ENCODE data around the gene INSYN2B.

INSYN2B gene

DNA sequence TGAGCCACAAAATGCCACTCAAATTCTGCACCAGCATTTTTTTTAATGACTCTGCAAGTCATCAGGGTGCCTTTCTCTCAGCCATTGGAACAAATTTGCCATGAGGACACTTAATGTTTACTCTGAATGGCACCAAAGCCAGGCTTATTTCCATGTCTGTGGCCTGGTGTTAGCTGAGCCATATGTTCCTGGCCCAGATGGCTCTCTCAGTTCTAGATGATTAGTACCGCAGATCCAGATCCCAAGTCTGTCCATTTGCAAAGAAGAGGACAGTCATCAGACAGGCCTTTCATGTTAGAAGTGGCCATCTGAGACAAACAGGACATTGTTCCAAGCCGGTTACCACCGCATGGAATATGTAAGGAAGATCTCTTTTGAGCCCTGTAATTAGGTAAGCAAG, 70.3 kb downstream of the INSYN2B start:
- Histone ChIP-seq H3K36me3 (ENCODE audit: insufficient read depth, low read length) (peaks cover 3% of the 10 kb centered on the region; the same call in 1 of the 2 replicates), H3K79me2 (ENCODE audit: insufficient read depth, low read length) (no peaks in the 10 kb centered on the region), H3K27me3 (ENCODE audit: insufficient read depth, low read length, poor library complexity) (no peaks in the 10 kb centered on the region), H3K4me2 (ENCODE audit: insufficient read depth, low read length) (no peak overlapping the region), H4K20me1 (ENCODE audit: insufficient read depth, low read length) (0 out of 2 replicates have a peak, but pooled peaks cover 5% of the 10 kb centered on the region), H3K9me3 (ENCODE audit: insufficient read depth, low read length, severe bottlenecking) (no peaks in the 10 kb centered on the region), H3K4me3 (ENCODE audit: low read depth in 1 of 2, low read length in 2 of 2) (no peak overlapping the region), H3K4me1 (ENCODE audit: insufficient read depth, low read length) (no peaks in the 10 kb centered on the region), H2AFZ (ENCODE audit: low read depth, low read length) (no peak overlapping the region), H3K9ac (ENCODE audit: low read depth, low read length) (no peak overlapping the region), H3K27ac (ENCODE audit: low read length) (no peak overlapping the region)
- no peak for DNase-seq
- no peak for ATAC-seq (ENCODE audit: insufficient read depth, low read depth)
- no peak for TF ChIP-seq EZH2 (IDR thresholded peaks at IDR 0.05; ENCODE audit: borderline replicate concordance, low read depth, low read length, severe bottlenecking)
- TF ChIP-seq, protein P1, sequence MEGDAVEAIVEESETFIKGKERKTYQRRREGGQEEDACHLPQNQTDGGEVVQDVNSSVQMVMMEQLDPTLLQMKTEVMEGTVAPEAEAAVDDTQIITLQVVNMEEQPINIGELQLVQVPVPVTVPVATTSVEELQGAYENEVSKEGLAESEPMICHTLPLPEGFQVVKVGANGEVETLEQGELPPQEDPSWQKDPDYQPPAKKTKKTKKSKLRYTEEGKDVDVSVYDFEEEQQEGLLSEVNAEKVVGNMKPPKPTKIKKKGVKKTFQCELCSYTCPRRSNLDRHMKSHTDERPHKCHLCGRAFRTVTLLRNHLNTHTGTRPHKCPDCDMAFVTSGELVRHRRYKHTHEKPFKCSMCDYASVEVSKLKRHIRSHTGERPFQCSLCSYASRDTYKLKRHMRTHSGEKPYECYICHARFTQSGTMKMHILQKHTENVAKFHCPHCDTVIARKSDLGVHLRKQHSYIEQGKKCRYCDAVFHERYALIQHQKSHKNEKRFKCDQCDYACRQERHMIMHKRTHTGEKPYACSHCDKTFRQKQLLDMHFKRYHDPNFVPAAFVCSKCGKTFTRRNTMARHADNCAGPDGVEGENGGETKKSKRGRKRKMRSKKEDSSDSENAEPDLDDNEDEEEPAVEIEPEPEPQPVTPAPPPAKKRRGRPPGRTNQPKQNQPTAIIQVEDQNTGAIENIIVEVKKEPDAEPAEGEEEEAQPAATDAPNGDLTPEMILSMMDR (IDR thresholded peaks at IDR 0.05; ENCODE audit: borderline replicate concordance, extremely low read depth, low read length, poor library complexity, severe bottlenecking): no peak

DNA sequence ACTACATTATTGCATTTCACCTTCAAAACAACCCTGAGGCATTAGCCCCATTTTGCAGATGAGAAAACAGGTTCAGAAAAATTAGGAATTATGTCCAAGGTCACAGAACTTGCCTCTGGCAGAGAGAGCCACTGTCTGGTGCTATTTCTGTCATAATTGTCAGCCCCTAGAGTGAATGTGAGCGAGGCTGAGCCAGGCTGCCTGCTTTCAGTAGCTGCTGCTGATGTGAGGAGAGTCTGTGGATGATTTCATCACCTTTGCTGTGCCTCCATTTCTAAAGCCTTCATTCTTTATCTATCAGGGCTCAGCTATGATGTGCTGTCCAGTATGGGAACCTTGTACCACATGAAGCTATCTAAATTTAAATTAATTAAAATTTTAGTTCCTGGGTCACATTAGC, 71.4 kb downstream of the INSYN2B start:
- H3K9me3 ChIP-seq (ENCODE audit: insufficient read depth, low read length, severe bottlenecking): no peaks in the 10 kb centered on the region
- H4K20me1 ChIP-seq (ENCODE audit: insufficient read depth, low read length): 0 out of 2 replicates have a peak, but pooled peaks cover 5% of the 10 kb centered on the region
- H3K4me1 ChIP-seq (ENCODE audit: insufficient read depth, low read length): no peaks in the 10 kb centered on the region
- no peak overlapping the region for H3K27ac ChIP-seq (ENCODE audit: low read length)
- no peaks in the 10 kb centered on the region for H3K79me2 ChIP-seq (ENCODE audit: insufficient read depth, low read length)
- no peak overlapping the region for H3K4me2 ChIP-seq (ENCODE audit: insufficient read depth, low read length)
- H3K4me3 ChIP-seq (ENCODE audit: low read depth in 1 of 2, low read length in 2 of 2): no peak overlapping the region
- DNase-seq: no peak
- no peaks in the 10 kb centered on the region for H3K27me3 ChIP-seq (ENCODE audit: insufficient read depth, low read length, poor library complexity)
- H3K36me3 ChIP-seq (ENCODE audit: insufficient read depth, low read length): peaks cover 3% of the 10 kb centered on the region; the same call in 1 of the 2 replicates
- H2AFZ ChIP-seq (ENCODE audit: low read depth, low read length): no peak overlapping the region
- no peak overlapping the region for H3K9ac ChIP-seq (ENCODE audit: low read depth, low read length)
- TF ChIP-seq EZH2 (IDR thresholded peaks at IDR 0.05; ENCODE audit: borderline replicate concordance, low read depth, low read length, severe bottlenecking): no peak
- TF ChIP-seq, protein P1 (IDR thresholded peaks at IDR 0.05; ENCODE audit: borderline replicate concordance, extremely low read depth, low read length, poor library complexity, severe bottlenecking): no peak
- no peak for ATAC-seq (ENCODE audit: insufficient read depth, low read depth)

DNA sequence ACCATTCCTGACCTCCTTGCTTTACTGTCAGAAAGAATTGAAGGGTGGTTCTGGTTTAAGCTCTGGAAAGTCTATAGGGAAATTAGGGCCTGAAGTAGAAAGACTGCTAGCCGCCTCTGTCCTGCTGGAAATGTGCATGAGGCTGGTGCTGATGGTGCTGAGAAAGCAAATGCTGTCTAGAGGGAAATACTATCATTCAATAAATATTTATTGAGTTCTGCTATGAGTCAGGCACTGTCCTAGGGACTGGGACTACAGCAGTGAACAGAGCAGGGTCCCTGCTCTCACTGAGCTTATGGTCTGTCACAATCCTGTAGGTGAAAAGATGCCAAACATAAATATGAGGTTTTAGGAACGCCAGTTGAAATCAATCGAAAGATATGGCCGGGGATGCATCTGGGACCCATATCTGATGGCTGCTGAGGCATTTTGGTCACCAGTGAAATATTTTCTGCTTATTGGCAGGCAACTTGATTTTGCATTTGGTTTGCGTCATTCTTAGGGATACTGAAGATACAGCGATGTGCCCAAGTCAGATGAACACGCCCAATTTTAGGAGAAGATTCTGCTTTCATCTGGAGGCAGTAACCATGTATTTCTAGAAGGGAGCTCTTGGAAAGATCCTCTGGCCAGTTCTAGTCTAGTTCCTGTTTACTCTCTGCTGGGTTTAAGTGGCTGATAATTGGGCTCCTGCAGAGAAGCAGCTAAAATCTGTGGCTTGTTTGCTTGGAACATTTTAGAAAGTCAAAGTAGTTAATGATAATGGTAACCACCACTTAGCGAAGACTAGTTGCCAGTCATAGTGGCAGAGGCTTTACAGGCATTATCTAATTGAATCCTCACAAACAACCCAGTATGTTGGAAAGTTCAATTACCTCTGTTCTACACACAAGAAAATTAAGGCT, 73.3 kb downstream of the INSYN2B start:
- DNase-seq (no peak), ATAC-seq (ENCODE audit: insufficient read depth, low read depth) (no peak)
- H3K27me3 ChIP-seq (ENCODE audit: insufficient read depth, low read length, poor library complexity): no peaks in the 10 kb centered on the region
- no peaks in the 10 kb centered on the region for H3K4me1 ChIP-seq (ENCODE audit: insufficient read depth, low read length)
- H3K36me3 ChIP-seq (ENCODE audit: insufficient read depth, low read length): peaks cover 7% of the 10 kb centered on the region
- H3K79me2 ChIP-seq (ENCODE audit: insufficient read depth, low read length): no peaks in the 10 kb centered on the region
- H3K4me2 ChIP-seq (ENCODE audit: insufficient read depth, low read length): no peak overlapping the region
- H3K27ac ChIP-seq (ENCODE audit: low read length): no peak overlapping the region
- no peak overlapping the region for H3K4me3 ChIP-seq (ENCODE audit: low read depth in 1 of 2, low read length in 2 of 2)
- H4K20me1 ChIP-seq (ENCODE audit: insufficient read depth, low read length): 0 out of 2 replicates have a peak, but pooled peaks cover 8% of the 10 kb centered on the region
- no peak overlapping the region for H2AFZ ChIP-seq (ENCODE audit: low read depth, low read length)
- H3K9me3 ChIP-seq (ENCODE audit: insufficient read depth, low read length, severe bottlenecking): no peaks in the 10 kb centered on the region
- no peak overlapping the region for H3K9ac ChIP-seq (ENCODE audit: low read depth, low read length)
- TF ChIP-seq, protein P1 (IDR thresholded peaks at IDR 0.05; ENCODE audit: borderline replicate concordance, extremely low read depth, low read length, poor library complexity, severe bottlenecking): no peak
- TF ChIP-seq EZH2 (IDR thresholded peaks at IDR 0.05; ENCODE audit: borderline replicate concordance, low read depth, low read length, severe bottlenecking): no peak

All from DND-41 (cell line).